ENCODE results near the gene PHF10.
"Not testable (repeated sequence)": the region's sequence is repeated elsewhere in the genome, so short reads cannot be mapped to it uniquely, and the experiment has no call there.

PHF10 gene

GRCh38 chr6:169697115-169697514 is 27.2 kb downstream of the PHF10 start:
- H3K4me3 ChIP-seq (ENCODE audit: low read length); H3K4me2 ChIP-seq (ENCODE audit: low read length); H3K36me3 ChIP-seq (ENCODE audit: insufficient read depth, low read length); H3K9me3 ChIP-seq (replicated peaks; ENCODE audit: low read length); H3K27me3 ChIP-seq (ENCODE audit: control insufficient read depth, insufficient read depth, low read length); H3K9ac ChIP-seq (ENCODE audit: low read depth, low read length): not testable (repeated sequence)
- peaks cover 13% of the 10 kb centered on the region for H3K4me1 ChIP-seq (ENCODE audit: control insufficient read depth, insufficient read depth, low read length)

- Histone ChIP-seq H3K4me2 (ENCODE audit: low read length) (no peak overlapping the region), H3K36me3 (ENCODE audit: insufficient read depth, low read length) (no peaks in the 10 kb centered on the region), H3K9me3 (replicated peaks; ENCODE audit: low read length) (no peaks in the 10 kb centered on the region), H3K4me1 (ENCODE audit: control insufficient read depth, insufficient read depth, low read length) (peaks cover 3% of the 10 kb centered on the region), H3K9ac (ENCODE audit: low read depth, low read length) (no peak overlapping the region), H3K4me3 (ENCODE audit: low read length) (no peak overlapping the region), H3K27me3 (ENCODE audit: control insufficient read depth, insufficient read depth, low read length) (no peaks in the 10 kb centered on the region)
Measured at GRCh38 chr6:169695131-169695530, 29.2 kb downstream of the PHF10 start.

- no peaks in the 10 kb centered on the region for H3K9me3 ChIP-seq (replicated peaks; ENCODE audit: low read length)
- H3K27me3 ChIP-seq (ENCODE audit: control insufficient read depth, insufficient read depth, low read length), result no peaks in the 10 kb centered on the region
- no peak overlapping the region for H3K4me3 ChIP-seq (ENCODE audit: low read length)
- peaks cover 9% of the 10 kb centered on the region for H3K4me1 ChIP-seq (ENCODE audit: control insufficient read depth, insufficient read depth, low read length)
- peaks cover 3% of the 10 kb centered on the region for H3K36me3 ChIP-seq (ENCODE audit: insufficient read depth, low read length)
- H3K4me2 ChIP-seq (ENCODE audit: low read length), result no peak overlapping the region
- no peak overlapping the region for H3K9ac ChIP-seq (ENCODE audit: low read depth, low read length)
Measured at GRCh38 chr6:169692516-169692915, 31.8 kb downstream of the PHF10 start.

GRCh38 chr6:169691260-169691659 is 33.0 kb downstream of the PHF10 start:
- peaks cover 6% of the 10 kb centered on the region for H3K36me3 ChIP-seq (ENCODE audit: insufficient read depth, low read length)
- no peak overlapping the region for H3K9ac ChIP-seq (ENCODE audit: low read depth, low read length)
- no peak overlapping the region for H3K4me3 ChIP-seq (ENCODE audit: low read length)
- H3K4me2 ChIP-seq (ENCODE audit: low read length), result no peak overlapping the region
- no peaks in the 10 kb centered on the region for H3K27me3 ChIP-seq (ENCODE audit: control insufficient read depth, insufficient read depth, low read length)
- H3K9me3 ChIP-seq (replicated peaks; ENCODE audit: low read length), result no peaks in the 10 kb centered on the region
- peaks cover 9% of the 10 kb centered on the region for H3K4me1 ChIP-seq (ENCODE audit: control insufficient read depth, insufficient read depth, low read length)

GRCh38 chr6:169689287-169689686 is 35.0 kb downstream of the PHF10 start:
- no peak overlapping the region for H3K4me3 ChIP-seq (ENCODE audit: low read length)
- peaks cover 9% of the 10 kb centered on the region for H3K4me1 ChIP-seq (ENCODE audit: control insufficient read depth, insufficient read depth, low read length)
- peaks cover 6% of the 10 kb centered on the region for H3K36me3 ChIP-seq (ENCODE audit: insufficient read depth, low read length)
- no peaks in the 10 kb centered on the region for H3K27me3 ChIP-seq (ENCODE audit: control insufficient read depth, insufficient read depth, low read length)
- no peak overlapping the region for H3K4me2 ChIP-seq (ENCODE audit: low read length)
- no peaks in the 10 kb centered on the region for H3K9me3 ChIP-seq (replicated peaks; ENCODE audit: low read length)
- no peak overlapping the region for H3K9ac ChIP-seq (ENCODE audit: low read depth, low read length)

- Histone ChIP-seq H3K9ac (ENCODE audit: low read depth, low read length) (no peak overlapping the region), H3K4me2 (ENCODE audit: low read length) (no peak overlapping the region), H3K27me3 (ENCODE audit: control insufficient read depth, insufficient read depth, low read length) (no peaks in the 10 kb centered on the region), H3K9me3 (replicated peaks; ENCODE audit: low read length) (no peaks in the 10 kb centered on the region), H3K4me1 (ENCODE audit: control insufficient read depth, insufficient read depth, low read length) (peaks cover 9% of the 10 kb centered on the region), H3K36me3 (ENCODE audit: insufficient read depth, low read length) (peaks cover 6% of the 10 kb centered on the region), H3K4me3 (ENCODE audit: low read length) (no peak overlapping the region)
Measured at GRCh38 chr6:169685860-169686259, 38.4 kb downstream of the PHF10 start.

GRCh38 chr6:169684056-169684455 is 40.2 kb downstream of the PHF10 start:
- H3K9ac ChIP-seq (ENCODE audit: low read depth, low read length), result no peak overlapping the region
- peaks cover 11% of the 10 kb centered on the region for H3K36me3 ChIP-seq (ENCODE audit: insufficient read depth, low read length)
- H3K4me1 ChIP-seq (ENCODE audit: control insufficient read depth, insufficient read depth, low read length), result peaks cover 4% of the 10 kb centered on the region
- no peaks in the 10 kb centered on the region for H3K9me3 ChIP-seq (replicated peaks; ENCODE audit: low read length)
- H3K4me2 ChIP-seq (ENCODE audit: low read length), result no peak overlapping the region
- no peak overlapping the region for H3K4me3 ChIP-seq (ENCODE audit: low read length)
- no peaks in the 10 kb centered on the region for H3K27me3 ChIP-seq (ENCODE audit: control insufficient read depth, insufficient read depth, low read length)

GRCh38 chr6:169678342-169678741 is 46.0 kb downstream of the PHF10 start:
- no peak overlapping the region for H3K4me3 ChIP-seq (ENCODE audit: low read length)
- no peaks in the 10 kb centered on the region for H3K4me1 ChIP-seq (ENCODE audit: control insufficient read depth, insufficient read depth, low read length)
- no peak overlapping the region for H3K9ac ChIP-seq (ENCODE audit: low read depth, low read length)
- no peaks in the 10 kb centered on the region for H3K27me3 ChIP-seq (ENCODE audit: control insufficient read depth, insufficient read depth, low read length)
- no peak overlapping the region for H3K4me2 ChIP-seq (ENCODE audit: low read length)
- no peaks in the 10 kb centered on the region for H3K9me3 ChIP-seq (replicated peaks; ENCODE audit: low read length)
- peaks cover 5% of the 10 kb centered on the region for H3K36me3 ChIP-seq (ENCODE audit: insufficient read depth, low read length)

GRCh38 chr6:169677096-169677495 is 47.2 kb downstream of the PHF10 start:
- no peaks in the 10 kb centered on the region for H3K27me3 ChIP-seq (ENCODE audit: control insufficient read depth, insufficient read depth, low read length)
- H3K9me3 ChIP-seq (replicated peaks; ENCODE audit: low read length), result no peaks in the 10 kb centered on the region
- no peak overlapping the region for H3K4me2 ChIP-seq (ENCODE audit: low read length)
- H3K4me3 ChIP-seq (ENCODE audit: low read length), result no peak overlapping the region
- no peaks in the 10 kb centered on the region for H3K4me1 ChIP-seq (ENCODE audit: control insufficient read depth, insufficient read depth, low read length)
- no peak overlapping the region for H3K9ac ChIP-seq (ENCODE audit: low read depth, low read length)
- peaks cover 5% of the 10 kb centered on the region for H3K36me3 ChIP-seq (ENCODE audit: insufficient read depth, low read length)

GRCh38 chr6:169675011-169675410 is 49.3 kb downstream of the PHF10 start:
- Histone ChIP-seq H3K9me3 (replicated peaks; ENCODE audit: low read length) (no peaks in the 10 kb centered on the region), H3K4me3 (ENCODE audit: low read length) (no peak overlapping the region), H3K4me1 (ENCODE audit: control insufficient read depth, insufficient read depth, low read length) (peaks cover 1% of the 10 kb centered on the region), H3K4me2 (ENCODE audit: low read length) (no peak overlapping the region), H3K27me3 (ENCODE audit: control insufficient read depth, insufficient read depth, low read length) (no peaks in the 10 kb centered on the region), H3K36me3 (ENCODE audit: insufficient read depth, low read length) (peaks cover 17% of the 10 kb centered on the region), H3K9ac (ENCODE audit: low read depth, low read length) (no peak overlapping the region)

- peaks cover 20% of the 10 kb centered on the region for H3K36me3 ChIP-seq (ENCODE audit: insufficient read depth, low read length)
- H3K4me2 ChIP-seq (ENCODE audit: low read length), result no peak overlapping the region
- no peaks in the 10 kb centered on the region for H3K27me3 ChIP-seq (ENCODE audit: control insufficient read depth, insufficient read depth, low read length)
- H3K4me1 ChIP-seq (ENCODE audit: control insufficient read depth, insufficient read depth, low read length), result peaks cover 6% of the 10 kb centered on the region
- no peaks in the 10 kb centered on the region for H3K9me3 ChIP-seq (replicated peaks; ENCODE audit: low read length)
- H3K9ac ChIP-seq (ENCODE audit: low read depth, low read length), result no peak overlapping the region
- H3K4me3 ChIP-seq (ENCODE audit: low read length), result no peak overlapping the region
Measured at GRCh38 chr6:169671563-169671962, 52.7 kb downstream of the PHF10 start.

- Histone ChIP-seq H3K4me1 (ENCODE audit: control insufficient read depth, insufficient read depth, low read length) (peaks cover 6% of the 10 kb centered on the region), H3K27me3 (ENCODE audit: control insufficient read depth, insufficient read depth, low read length) (no peaks in the 10 kb centered on the region), H3K9ac (ENCODE audit: low read depth, low read length) (no peak overlapping the region), H3K4me3 (ENCODE audit: low read length) (no peak overlapping the region), H3K9me3 (replicated peaks; ENCODE audit: low read length) (no peaks in the 10 kb centered on the region), H3K36me3 (ENCODE audit: insufficient read depth, low read length) (peaks cover 22% of the 10 kb centered on the region), H3K4me2 (ENCODE audit: low read length) (no peak overlapping the region)
Measured at GRCh38 chr6:169669889-169670288, 54.4 kb downstream of the PHF10 start.

All from skeletal muscle satellite cell (primary cell).